Peyer's patch (tissue), 4 donors: ENCODE results near the gene GRWD1. TPM values are rescaled to one million over a fixed set of nuclear protein-coding genes. Genes with fewer than 3 reads are reported as not detected.

Source experiments
- DNase-seq, 3 donors: peaks; one replicate each; pipeline ENCODE4 v3.0.0-alpha.2; 2017 to 2019
- H3K27ac ChIP-seq, 4 donors: fragments of 200-600 bp; sonication (generic); one replicate each; pipeline ENCODE4 v1.5.1; 2016 to 2019
- H3K27me3 ChIP-seq, 2 donors: fragments of 200-600 bp; sonication (generic); one replicate each; pipeline ENCODE4 v1.5.1; 2019
- H3K36me3 ChIP-seq, 3 donors: fragments of 200-600 bp; sonication (generic); one replicate each; pipeline ENCODE4 v1.5.1; 2016 to 2019
- H3K4me1 ChIP-seq, 4 donors: fragments of 200-600 bp; sonication (generic); one replicate each; pipeline ENCODE4 v1.5.1; 2016 to 2019
- H3K4me3 ChIP-seq, 4 donors: fragments of 200-600 bp; sonication (generic); 1 replicate in 3 of 4; 2 replicates in 1 of 4; pipeline ENCODE4 v1.5.1; 2016 to 2019; ENCODE audit warnings: mild to moderate bottlenecking in 1 of 4
- H3K9me3 ChIP-seq, 4 donors: fragments of 200-600 bp; sonication (generic); one replicate each; pipeline ENCODE4 v1.5.1; 2016 to 2019; ENCODE audit warnings: mild to moderate bottlenecking in 1 of 4
- POLR2A ChIP-seq, 2 donors: fragments of 450-650 bp; IDR thresholded peaks; one replicate each; pipeline ENCODE4 v1.5.1; 2017; ENCODE audit warnings: antibody characterized with exemption in 2 of 2, mild to moderate bottlenecking in 2 of 2, moderate library complexity in 2 of 2
- total RNA-seq, 4 donors: library from RNA; depleted of rRNA; stranded (reverse); fragments of >200 nt; gene quantifications; one replicate each; pipeline ENCODE4 v1.1.0, GENCODE V29; 2016
- TF ChIP-seq, protein P1 (sequence below), 6 experiments: fragments of 450-650 bp in 4 of 6; fragments of 200-600 bp in 2 of 6; sonication (generic) in 1 of 6; IDR thresholded peaks; one replicate each; pipeline ENCODE4 v1.5.1; 2017 to 2019; ENCODE audit warnings: antibody characterized with exemption in 6 of 6, mild to moderate bottlenecking in 3 of 6, moderate library complexity in 1 of 6

Gene GRWD1
- total RNA-seq, 4 donors from 2014 or later = 10.0 to 17.6 (median 15.6) TPM

DNA sequence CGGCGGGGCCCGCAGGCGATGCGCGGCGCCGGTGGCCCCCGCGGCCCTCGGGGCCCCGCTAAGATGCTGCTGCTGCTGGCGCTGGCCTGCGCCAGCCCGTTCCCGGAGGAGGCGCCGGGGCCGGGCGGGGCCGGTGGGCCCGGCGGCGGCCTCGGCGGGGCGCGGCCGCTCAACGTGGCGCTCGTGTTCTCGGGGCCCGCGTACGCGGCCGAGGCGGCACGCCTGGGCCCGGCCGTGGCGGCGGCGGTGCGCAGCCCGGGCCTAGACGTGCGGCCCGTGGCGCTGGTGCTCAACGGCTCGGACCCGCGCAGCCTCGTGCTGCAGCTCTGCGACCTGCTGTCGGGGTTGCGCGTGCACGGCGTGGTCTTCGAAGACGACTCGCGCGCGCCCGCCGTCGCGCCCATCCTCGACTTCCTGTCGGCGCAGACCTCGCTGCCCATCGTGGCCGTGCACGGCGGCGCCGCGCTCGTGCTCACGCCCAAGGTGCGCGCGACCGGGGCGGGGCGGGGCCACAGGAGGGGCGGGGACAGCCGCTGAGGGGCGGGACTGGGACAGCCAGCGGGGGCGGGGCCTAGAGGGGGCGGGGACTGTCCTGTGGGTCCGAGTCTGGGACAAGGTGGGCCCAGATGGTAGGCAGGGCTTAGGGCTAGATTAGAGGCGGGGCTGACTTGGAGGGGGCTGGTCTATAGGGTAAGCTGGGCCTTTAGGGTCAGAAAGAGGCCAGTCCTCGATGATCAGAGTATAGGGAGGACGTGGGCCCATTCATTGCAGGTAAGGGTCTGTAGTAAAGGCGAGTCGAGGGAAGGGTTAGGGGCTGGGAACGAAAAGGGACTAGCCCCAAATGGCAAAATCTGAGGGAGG lies 47.2 kb upstream of the GRWD1 start:
- peaks cover 4 to 34% of the 10 kb centered on the region in 2 donors for H3K27me3 ChIP-seq
- peak overlapping the region; percentile 31 to 62 (median 48) for H3K4me3 ChIP-seq
- peak; percentile 78 to 93 (median 90) for DNase-seq
- H3K36me3 ChIP-seq = no peaks in the 10 kb centered on the region
- H3K9me3 ChIP-seq = no peaks in the 10 kb centered on the region
- TF ChIP-seq, protein P1, sequence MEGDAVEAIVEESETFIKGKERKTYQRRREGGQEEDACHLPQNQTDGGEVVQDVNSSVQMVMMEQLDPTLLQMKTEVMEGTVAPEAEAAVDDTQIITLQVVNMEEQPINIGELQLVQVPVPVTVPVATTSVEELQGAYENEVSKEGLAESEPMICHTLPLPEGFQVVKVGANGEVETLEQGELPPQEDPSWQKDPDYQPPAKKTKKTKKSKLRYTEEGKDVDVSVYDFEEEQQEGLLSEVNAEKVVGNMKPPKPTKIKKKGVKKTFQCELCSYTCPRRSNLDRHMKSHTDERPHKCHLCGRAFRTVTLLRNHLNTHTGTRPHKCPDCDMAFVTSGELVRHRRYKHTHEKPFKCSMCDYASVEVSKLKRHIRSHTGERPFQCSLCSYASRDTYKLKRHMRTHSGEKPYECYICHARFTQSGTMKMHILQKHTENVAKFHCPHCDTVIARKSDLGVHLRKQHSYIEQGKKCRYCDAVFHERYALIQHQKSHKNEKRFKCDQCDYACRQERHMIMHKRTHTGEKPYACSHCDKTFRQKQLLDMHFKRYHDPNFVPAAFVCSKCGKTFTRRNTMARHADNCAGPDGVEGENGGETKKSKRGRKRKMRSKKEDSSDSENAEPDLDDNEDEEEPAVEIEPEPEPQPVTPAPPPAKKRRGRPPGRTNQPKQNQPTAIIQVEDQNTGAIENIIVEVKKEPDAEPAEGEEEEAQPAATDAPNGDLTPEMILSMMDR (IDR thresholded peaks at IDR 0.05) = no peak
- TF ChIP-seq POLR2A (IDR thresholded peaks at IDR 0.05) = peak in 1 of 2 donors; percentile 20
- H3K4me1 ChIP-seq = peaks cover 0 to 19% (median 13%) of the 10 kb centered on the region in 4 donors
- H3K27ac ChIP-seq = peak overlapping the region in 3 of 4 donors; percentile 35 to 76 (median 64)

- H3K4me3 ChIP-seq = no peak overlapping the region
- no peak for TF ChIP-seq POLR2A (IDR thresholded peaks at IDR 0.05)
- TF ChIP-seq, protein P1 (IDR thresholded peaks at IDR 0.05) = no peak
- peaks cover 0 to 19% of the 10 kb centered on the region in 2 donors for H3K27me3 ChIP-seq
- peak overlapping the region in 1 of 4 donors; percentile 76 for H3K27ac ChIP-seq
- H3K36me3 ChIP-seq = no peaks in the 10 kb centered on the region
- H3K4me1 ChIP-seq = peaks cover 0 to 8% (median 4%) of the 10 kb centered on the region in 4 donors
- DNase-seq = peak in 2 of 3 donors; percentile 37 to 73
- H3K9me3 ChIP-seq = no peaks in the 10 kb centered on the region
Measured at GRCh38 chr19:48400018-48400742, 45.6 kb upstream of the GRWD1 start.

GRCh38 chr19:48401287-48401686 lies 44.5 kb upstream of the GRWD1 start:
- TF ChIP-seq, protein P1 (IDR thresholded peaks at IDR 0.05) = no peak
- TF ChIP-seq POLR2A (IDR thresholded peaks at IDR 0.05) = no peak
- no peak overlapping the region for H3K27ac ChIP-seq
- H3K9me3 ChIP-seq = no peaks in the 10 kb centered on the region
- DNase-seq = no peak
- peaks cover 0 to 8% (median 4%) of the 10 kb centered on the region in 4 donors for H3K4me1 ChIP-seq
- no peaks in the 10 kb centered on the region for H3K36me3 ChIP-seq
- H3K4me3 ChIP-seq = no peak overlapping the region
- H3K27me3 ChIP-seq = peaks cover 0 to 9% of the 10 kb centered on the region in 2 donors

GRCh38 chr19:48403606-48404005 lies 42.2 kb upstream of the GRWD1 start:
- H3K27ac ChIP-seq = no peak overlapping the region
- H3K4me3 ChIP-seq = no peak overlapping the region
- TF ChIP-seq, protein P1 (IDR thresholded peaks at IDR 0.05) = no peak
- TF ChIP-seq POLR2A (IDR thresholded peaks at IDR 0.05) = no peak
- peak in 2 of 3 donors; percentile 65 to 83 for DNase-seq
- H3K4me1 ChIP-seq = no peaks in the 10 kb centered on the region
- H3K27me3 ChIP-seq = no peaks in the 10 kb centered on the region
- no peaks in the 10 kb centered on the region for H3K9me3 ChIP-seq
- H3K36me3 ChIP-seq = no peaks in the 10 kb centered on the region

GRCh38 chr19:48405010-48405659 lies 40.6 kb upstream of the GRWD1 start:
- H3K27ac ChIP-seq = no peak overlapping the region
- no peak overlapping the region for H3K4me3 ChIP-seq
- TF ChIP-seq, protein P1 (IDR thresholded peaks at IDR 0.05) = no peak
- no peak for TF ChIP-seq POLR2A (IDR thresholded peaks at IDR 0.05)
- no peak for DNase-seq
- no peaks in the 10 kb centered on the region for H3K4me1 ChIP-seq
- no peaks in the 10 kb centered on the region for H3K36me3 ChIP-seq
- H3K9me3 ChIP-seq = no peaks in the 10 kb centered on the region
- no peaks in the 10 kb centered on the region for H3K27me3 ChIP-seq
